Measurements from ENCODE around the gene NIN.

Gene NIN

GRCh38 chr14:50830932-50831725, at the start of gene NIN:
Gene NIN (minus strand): TSS chr14:50831162. CDS start chr14:50822056, 9,106 bp downstream.
- Histone ChIP-seq H3K27me3 (ENCODE audit: control insufficient read depth, insufficient read depth, low read length) (peaks cover 81% of the 10 kb centered on the region), H3K36me3 (ENCODE audit: control insufficient read depth, insufficient read depth, low read length) (no peaks in the 10 kb centered on the region)

GRCh38 chr14:50875359-50876070, 44.6 kb upstream of the NIN start:
- Histone ChIP-seq H3K4me1 (ENCODE audit: control insufficient read depth, insufficient read depth, low read length) (peaks cover 14% of the 10 kb centered on the region), H3K9ac (ENCODE audit: low read depth, low read length) (no peak overlapping the region), H3K27me3 (ENCODE audit: control insufficient read depth, insufficient read depth, low read length) (peaks cover 34% of the 10 kb centered on the region), H3K4me3 (ENCODE audit: low read depth, low read length) (no peak overlapping the region), H3K36me3 (ENCODE audit: control insufficient read depth, insufficient read depth, low read length) (no peaks in the 10 kb centered on the region), H3K9me3 (ENCODE audit: control insufficient read depth, insufficient read depth, low read length) (no peaks in the 10 kb centered on the region)

More at GRCh38 chr14:50830932-50831725, at the start of gene NIN:
- Histone ChIP-seq H3K4me3 (ENCODE audit: low read depth, low read length) (peak within 1 kb of the TSS; percentile 76), H3K4me1 (ENCODE audit: control insufficient read depth, insufficient read depth, low read length) (peaks cover 12% of the 10 kb centered on the region), H3K9ac (ENCODE audit: low read depth, low read length) (peak within 1 kb of the TSS; percentile 65), H3K9me3 (ENCODE audit: control insufficient read depth, insufficient read depth, low read length) (no peaks in the 10 kb centered on the region)

- H3K4me1 ChIP-seq (ENCODE audit: control insufficient read depth, insufficient read depth, low read length) = peaks cover 14% of the 10 kb centered on the region
- peaks cover 41% of the 10 kb centered on the region for H3K27me3 ChIP-seq (ENCODE audit: control insufficient read depth, insufficient read depth, low read length)
- no peak overlapping the region for H3K4me3 ChIP-seq (ENCODE audit: low read depth, low read length)
- H3K9ac ChIP-seq (ENCODE audit: low read depth, low read length) = no peak overlapping the region
- H3K36me3 ChIP-seq (ENCODE audit: control insufficient read depth, insufficient read depth, low read length) = no peaks in the 10 kb centered on the region
- no peaks in the 10 kb centered on the region for H3K9me3 ChIP-seq (ENCODE audit: control insufficient read depth, insufficient read depth, low read length)
Observed at GRCh38 chr14:50874757-50875156, 43.8 kb upstream of the NIN start.

- Histone ChIP-seq H3K4me1 (ENCODE audit: control insufficient read depth, insufficient read depth, low read length) (peaks cover 14% of the 10 kb centered on the region), H3K27me3 (ENCODE audit: control insufficient read depth, insufficient read depth, low read length) (peaks cover 42% of the 10 kb centered on the region), H3K4me3 (ENCODE audit: low read depth, low read length) (peak within 1 kb of the TSS; percentile 38)
Observed at GRCh38 chr14:50871914-50872732, 41.2 kb upstream of the NIN start, which contains the start of gene ABHD12B. Gene ABHD12B (plus strand): TSS chr14:50872053. CDS start chr14:50872175, 122 bp downstream.

GRCh38 chr14:50871228-50871627, 40.3 kb upstream of the NIN start:
- Histone ChIP-seq H3K27me3 (ENCODE audit: control insufficient read depth, insufficient read depth, low read length) (peaks cover 42% of the 10 kb centered on the region), H3K4me3 (ENCODE audit: low read depth, low read length) (no peak overlapping the region), H3K9me3 (ENCODE audit: control insufficient read depth, insufficient read depth, low read length) (no peaks in the 10 kb centered on the region), H3K36me3 (ENCODE audit: control insufficient read depth, insufficient read depth, low read length) (no peaks in the 10 kb centered on the region), H3K9ac (ENCODE audit: low read depth, low read length) (no peak overlapping the region), H3K4me1 (ENCODE audit: control insufficient read depth, insufficient read depth, low read length) (peaks cover 14% of the 10 kb centered on the region)

More at GRCh38 chr14:50871914-50872732, 41.2 kb upstream of the NIN start, which contains the start of gene ABHD12B:
- no peaks in the 10 kb centered on the region for H3K9me3 ChIP-seq (ENCODE audit: control insufficient read depth, insufficient read depth, low read length)
- no peak within 1 kb of the TSS for H3K9ac ChIP-seq (ENCODE audit: low read depth, low read length)
- H3K36me3 ChIP-seq (ENCODE audit: control insufficient read depth, insufficient read depth, low read length) = no peaks in the 10 kb centered on the region

- no peak overlapping the region for H3K4me3 ChIP-seq (ENCODE audit: low read depth, low read length)
- no peaks in the 10 kb centered on the region for H3K36me3 ChIP-seq (ENCODE audit: control insufficient read depth, insufficient read depth, low read length)
- H3K9me3 ChIP-seq (ENCODE audit: control insufficient read depth, insufficient read depth, low read length) = no peaks in the 10 kb centered on the region
- H3K4me1 ChIP-seq (ENCODE audit: control insufficient read depth, insufficient read depth, low read length) = peaks cover 4% of the 10 kb centered on the region
- H3K27me3 ChIP-seq (ENCODE audit: control insufficient read depth, insufficient read depth, low read length) = peaks cover 8% of the 10 kb centered on the region
- H3K9ac ChIP-seq (ENCODE audit: low read depth, low read length) = no peak overlapping the region
Observed at GRCh38 chr14:50865391-50866076, 34.6 kb upstream of the NIN start.

- no peaks in the 10 kb centered on the region for H3K9me3 ChIP-seq (ENCODE audit: control insufficient read depth, insufficient read depth, low read length)
- peaks cover 8% of the 10 kb centered on the region for H3K4me1 ChIP-seq (ENCODE audit: control insufficient read depth, insufficient read depth, low read length)
- no peak overlapping the region for H3K4me3 ChIP-seq (ENCODE audit: low read depth, low read length)
- no peak overlapping the region for H3K9ac ChIP-seq (ENCODE audit: low read depth, low read length)
- peaks cover 2% of the 10 kb centered on the region for H3K27me3 ChIP-seq (ENCODE audit: control insufficient read depth, insufficient read depth, low read length)
- H3K36me3 ChIP-seq (ENCODE audit: control insufficient read depth, insufficient read depth, low read length) = no peaks in the 10 kb centered on the region
Observed at GRCh38 chr14:50864946-50865345, 34.0 kb upstream of the NIN start.

GRCh38 chr14:50864237-50864636, 33.3 kb upstream of the NIN start:
- Histone ChIP-seq H3K9ac (ENCODE audit: low read depth, low read length) (no peak overlapping the region), H3K4me1 (ENCODE audit: control insufficient read depth, insufficient read depth, low read length) (peaks cover 9% of the 10 kb centered on the region), H3K36me3 (ENCODE audit: control insufficient read depth, insufficient read depth, low read length) (no peaks in the 10 kb centered on the region), H3K4me3 (ENCODE audit: low read depth, low read length) (no peak overlapping the region), H3K27me3 (ENCODE audit: control insufficient read depth, insufficient read depth, low read length) (no peaks in the 10 kb centered on the region), H3K9me3 (ENCODE audit: control insufficient read depth, insufficient read depth, low read length) (no peaks in the 10 kb centered on the region)

- Histone ChIP-seq H3K4me3 (ENCODE audit: low read depth, low read length) (no peak overlapping the region), H3K9ac (ENCODE audit: low read depth, low read length) (no peak overlapping the region), H3K9me3 (ENCODE audit: control insufficient read depth, insufficient read depth, low read length) (no peaks in the 10 kb centered on the region), H3K27me3 (ENCODE audit: control insufficient read depth, insufficient read depth, low read length) (no peaks in the 10 kb centered on the region), H3K36me3 (ENCODE audit: control insufficient read depth, insufficient read depth, low read length) (no peaks in the 10 kb centered on the region), H3K4me1 (ENCODE audit: control insufficient read depth, insufficient read depth, low read length) (peaks cover 9% of the 10 kb centered on the region)
Observed at GRCh38 chr14:50862036-50862570, 31.1 kb upstream of the NIN start.

- Histone ChIP-seq H3K4me1 (ENCODE audit: control insufficient read depth, insufficient read depth, low read length) (peaks cover 9% of the 10 kb centered on the region), H3K9ac (ENCODE audit: low read depth, low read length) (peak overlapping the region; percentile 1), H3K4me3 (ENCODE audit: low read depth, low read length) (peak overlapping the region; percentile 43)
Observed at GRCh38 chr14:50860478-50861086, 29.6 kb upstream of the NIN start.

More at GRCh38 chr14:50860478-50861086, 29.6 kb upstream of the NIN start:
- Histone ChIP-seq H3K36me3 (ENCODE audit: control insufficient read depth, insufficient read depth, low read length) (no peaks in the 10 kb centered on the region), H3K27me3 (ENCODE audit: control insufficient read depth, insufficient read depth, low read length) (no peaks in the 10 kb centered on the region), H3K9me3 (ENCODE audit: control insufficient read depth, insufficient read depth, low read length) (no peaks in the 10 kb centered on the region)

All from iPS-15b (cell line).